DLD1 (cell line): ENCODE measurements around the gene ADK.
"Not testable (repeated sequence)": the region's sequence is repeated elsewhere in the genome, so short reads cannot be mapped to it uniquely, and the experiment has no call there.

Experiments used
- in situ Hi-C: cut with HindIII; loops from 2 replicates; pipeline ENCODE4 v1.10.0; 2017; ENCODE audit warnings: low sequenced_read_pairs

The ADK gene

DNA sequence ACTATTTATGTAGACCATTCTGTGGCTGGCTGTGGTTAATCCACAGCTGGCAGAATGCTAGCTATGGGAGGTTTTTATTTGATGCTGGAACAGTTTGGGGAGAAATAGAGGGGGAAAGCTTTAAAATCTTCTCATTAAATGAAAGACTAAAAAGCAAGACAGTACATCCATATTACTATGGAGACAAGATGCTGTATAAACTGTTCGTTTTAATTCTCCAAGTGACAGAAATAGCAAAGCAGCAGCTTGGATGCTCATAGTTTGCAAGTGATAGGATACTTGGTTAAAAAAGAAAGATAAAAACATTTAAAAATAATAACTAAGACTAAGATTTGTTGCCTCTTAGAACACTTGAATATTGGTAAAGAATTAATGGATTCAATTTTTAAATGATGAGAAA lies 370.5 kb downstream of the ADK start:
- in situ Hi-C loops = no loop called here

DNA sequence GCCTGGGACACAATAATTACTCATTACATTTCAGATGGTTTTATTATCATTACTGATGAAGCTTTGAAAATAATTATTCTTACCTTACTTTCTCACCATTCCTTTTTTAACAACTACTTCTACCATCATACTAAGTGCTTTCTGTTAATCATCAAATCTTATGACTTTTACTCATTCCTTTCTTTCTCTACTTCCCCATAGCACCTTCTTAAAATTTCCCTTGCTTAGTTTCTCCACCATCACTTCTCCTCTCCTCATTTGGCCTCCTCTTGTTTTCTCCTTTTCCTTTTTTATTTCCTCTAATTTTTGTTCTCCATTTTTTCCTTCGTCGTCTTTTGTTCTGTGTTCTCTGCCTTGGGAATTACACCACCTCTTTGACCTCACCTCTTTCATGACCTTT lies 372.2 kb downstream of the ADK start:
- in situ Hi-C loops = no loop called here

DNA sequence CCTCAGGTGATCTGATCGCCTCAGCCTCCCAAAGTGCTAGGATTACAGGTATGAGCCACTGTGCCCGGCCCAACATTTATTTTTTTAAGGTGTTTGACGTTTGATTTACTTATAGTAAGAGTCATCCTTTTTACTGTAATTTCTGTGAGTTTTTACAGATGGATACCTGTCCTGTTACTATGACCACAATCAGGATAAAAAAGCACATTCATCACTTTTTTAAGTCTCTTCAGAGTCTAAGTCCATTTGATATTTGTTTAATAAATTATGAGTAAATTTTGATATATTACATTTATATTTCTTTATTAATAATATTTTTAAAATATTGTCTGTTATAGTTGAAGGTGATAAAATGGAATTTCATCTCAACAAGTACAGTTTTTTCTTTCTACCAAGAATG lies 374.9 kb downstream of the ADK start:
- in situ Hi-C loops = no loop called here

DNA sequence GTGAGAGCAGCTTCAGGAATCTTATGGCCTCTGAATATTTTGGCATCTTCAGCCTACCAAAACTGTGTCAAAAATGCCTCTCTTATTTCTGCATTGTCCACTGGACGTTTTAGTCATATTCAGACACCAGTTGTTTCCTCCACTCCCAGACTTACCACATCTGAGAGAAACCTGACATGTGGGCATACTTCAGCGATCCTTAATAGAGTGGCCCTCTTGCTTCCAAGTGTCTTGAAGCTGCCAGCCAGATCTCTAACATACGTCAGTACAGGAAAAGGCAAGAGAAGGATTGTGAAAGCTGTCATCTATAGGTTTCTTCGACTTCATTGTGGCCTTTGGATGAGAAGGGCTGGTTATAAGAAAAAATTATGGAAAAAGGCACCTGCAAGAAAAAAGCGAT lies 376.6 kb downstream of the ADK start:
- in situ Hi-C loops = not testable (repeated sequence)

DNA sequence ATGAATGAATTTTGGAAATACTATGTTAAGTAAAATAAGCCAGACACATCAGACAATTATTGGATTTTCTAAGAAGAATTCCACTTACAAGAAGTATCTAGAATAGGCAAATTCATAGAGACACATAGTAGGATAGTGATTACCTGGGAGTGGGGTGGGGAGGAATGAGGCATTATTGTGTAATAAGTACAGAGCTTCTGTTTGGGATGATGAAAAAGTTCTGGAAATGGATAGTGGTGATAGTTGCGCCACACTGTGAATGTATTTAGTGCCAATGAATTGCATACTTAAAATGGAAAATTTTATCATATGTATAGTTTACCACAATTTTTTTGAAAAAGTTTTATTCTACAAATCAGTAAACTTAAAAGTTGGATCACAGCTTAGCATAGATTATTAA lies 378.2 kb downstream of the ADK start:
- in situ Hi-C loops = no loop called here

DNA sequence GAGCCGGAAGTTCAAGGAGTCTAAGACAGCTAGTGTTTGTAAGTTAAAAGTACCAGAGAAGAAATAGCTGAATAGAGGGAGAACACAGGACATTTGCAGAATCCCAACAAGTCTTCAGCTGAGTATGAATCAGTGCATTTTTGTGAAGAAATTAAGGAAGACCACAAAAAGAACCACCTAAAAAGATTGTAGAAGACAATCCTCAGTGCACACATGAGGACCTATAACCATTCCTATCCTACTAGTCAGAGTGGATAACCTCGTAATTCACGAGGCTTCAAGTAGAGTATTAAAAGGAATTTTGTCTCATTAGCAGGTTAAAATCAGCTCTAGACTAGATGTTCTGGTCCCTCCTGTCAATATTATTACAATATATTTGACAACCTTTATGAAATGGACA lies 380.0 kb downstream of the ADK start:
- in situ Hi-C loops = no loop called here

DNA sequence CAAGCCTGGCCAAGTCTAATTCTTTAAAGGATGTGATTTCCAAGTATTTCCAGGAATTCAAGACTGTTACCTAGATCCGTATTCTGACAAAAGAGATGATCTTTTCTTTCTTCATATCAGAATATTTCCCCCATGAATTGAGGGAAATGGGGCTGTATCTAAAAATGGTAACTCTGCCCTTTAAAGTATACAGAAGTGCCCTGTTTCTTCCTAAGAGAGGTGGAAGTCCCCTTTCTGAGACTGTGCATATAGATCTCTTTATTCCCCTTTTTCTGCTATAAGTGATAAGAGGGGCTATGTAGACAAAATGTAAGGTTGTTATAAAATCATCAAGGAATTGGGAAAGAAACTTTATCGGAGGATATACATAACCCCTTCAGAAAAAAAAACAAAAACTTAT lies 388.3 kb downstream of the ADK start:
- in situ Hi-C loops = no loop called here

DNA sequence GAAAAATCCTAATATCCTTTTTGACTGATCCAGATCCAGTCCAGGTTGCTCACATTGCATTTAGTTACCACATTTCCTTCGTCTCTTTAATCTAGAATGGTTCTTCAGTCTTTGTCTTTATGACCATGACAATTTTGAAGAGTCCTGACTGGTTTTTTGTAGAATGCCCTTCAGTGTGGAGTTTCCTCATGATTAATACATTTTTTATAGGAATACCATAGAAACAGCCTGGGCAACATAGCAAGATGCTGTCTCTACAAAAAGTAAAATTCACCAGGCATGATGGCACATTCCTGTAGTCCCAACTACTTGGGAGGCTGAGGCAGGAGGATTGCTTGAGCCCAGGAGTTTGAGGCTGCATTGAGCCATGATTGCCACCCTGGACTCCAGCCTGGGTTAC lies 390.4 kb downstream of the ADK start:
- in situ Hi-C loops = no loop called here

DNA sequence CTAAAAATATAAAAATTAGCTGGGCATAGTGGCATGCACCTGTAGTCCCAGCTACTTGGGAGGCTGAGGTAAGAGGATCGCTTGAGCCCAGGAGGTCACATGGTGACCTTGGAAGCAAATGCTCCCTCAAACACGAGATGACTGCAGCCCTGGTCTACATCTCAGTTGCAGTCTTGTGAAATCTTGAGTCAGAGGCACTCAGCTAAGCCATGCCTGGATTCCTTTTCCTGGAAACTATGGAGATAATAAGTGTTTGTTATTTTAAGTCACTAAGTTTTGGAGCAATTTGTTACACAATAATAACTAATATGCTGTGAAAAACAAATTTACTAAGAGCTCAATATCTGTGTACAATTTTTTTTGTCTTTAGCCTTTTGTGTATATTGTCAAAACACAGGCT lies 391.1 kb downstream of the ADK start:
- in situ Hi-C loops = no loop called here

DNA sequence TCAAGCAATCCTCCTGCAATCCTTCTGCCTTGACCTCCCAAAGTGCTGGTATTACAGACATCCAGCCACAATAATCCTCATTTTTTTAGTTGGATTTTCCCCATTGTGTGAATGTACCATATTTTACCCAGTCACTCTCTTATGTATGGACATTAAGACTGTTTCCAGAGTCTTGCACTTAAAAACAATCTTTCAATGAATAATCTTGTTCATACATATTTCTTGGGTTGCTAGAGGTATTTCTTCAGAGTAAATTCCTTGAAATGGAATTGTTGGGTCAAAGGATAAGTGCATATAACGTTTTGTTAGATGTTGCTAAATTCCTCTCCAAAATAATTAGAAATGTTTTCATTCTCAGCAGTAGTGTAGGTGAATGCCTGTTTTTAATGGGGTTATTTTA lies 392.3 kb downstream of the ADK start:
- in situ Hi-C loops = no loop called here

DNA sequence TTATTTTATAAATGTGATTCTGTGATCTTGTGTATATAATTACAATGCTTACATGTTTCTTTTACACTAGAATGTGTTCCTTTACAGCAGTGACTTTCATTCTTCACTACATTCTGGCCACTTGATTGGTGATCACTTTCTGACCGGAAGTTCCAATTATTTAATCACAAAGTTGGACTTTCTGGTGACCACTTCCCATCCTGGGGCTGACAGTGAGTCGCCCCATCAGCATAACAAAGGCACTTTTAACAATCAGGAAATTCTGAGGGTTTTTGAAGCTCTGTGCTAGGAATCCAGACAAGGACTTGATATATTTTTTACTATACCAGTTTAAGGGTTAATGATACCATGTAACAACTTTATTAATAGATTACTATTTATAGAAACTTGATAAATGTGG lies 393.1 kb downstream of the ADK start:
- in situ Hi-C loops = no loop called here

DNA sequence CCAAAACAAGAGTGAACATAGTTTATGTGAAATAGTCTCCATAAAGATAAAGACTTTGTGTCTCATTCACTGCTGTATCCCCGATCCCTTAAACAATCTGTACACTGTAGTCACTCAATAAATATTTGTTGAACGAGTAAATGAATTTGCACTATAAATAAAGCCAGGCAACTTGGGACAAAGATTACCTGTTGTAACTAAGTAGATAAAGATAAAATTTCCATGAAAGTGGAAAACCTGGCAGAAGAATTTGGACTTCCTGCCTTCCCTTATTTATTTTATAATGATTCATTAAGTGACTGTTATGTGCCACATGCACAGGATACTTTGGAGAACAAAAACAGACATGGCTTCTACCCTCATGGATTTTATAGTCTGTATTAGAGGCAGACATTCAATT lies 397.7 kb downstream of the ADK start:
- in situ Hi-C loops = no loop called here

DNA sequence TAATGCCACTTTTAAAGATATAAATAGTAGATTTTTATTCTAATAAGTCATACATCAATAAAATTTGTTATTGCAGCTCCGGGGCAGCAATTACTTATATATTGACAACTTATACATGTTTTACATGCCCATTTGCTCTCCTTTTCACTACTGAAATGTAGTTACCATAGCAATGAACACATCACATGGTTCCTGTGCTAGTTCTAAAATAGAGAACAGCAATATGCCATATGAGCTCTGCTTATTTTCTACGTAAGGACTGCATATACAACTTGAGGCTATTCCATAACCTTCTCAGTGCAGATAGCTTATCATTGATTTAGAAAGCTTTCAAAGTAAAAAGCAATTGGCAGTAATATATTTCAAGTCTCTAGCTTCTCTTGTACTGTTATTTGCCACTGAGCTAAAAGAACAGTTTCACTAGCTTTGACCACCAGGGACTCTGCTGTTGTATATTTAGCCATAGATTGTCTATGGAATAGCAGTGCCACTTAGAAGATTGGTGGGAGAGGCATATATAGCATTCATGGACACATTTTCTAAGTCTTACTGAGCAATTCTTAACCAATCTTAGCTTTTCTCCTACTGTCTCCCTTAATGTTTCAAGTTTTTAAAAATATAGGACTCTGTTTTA lies 405.2 kb downstream of the ADK start:
- in situ Hi-C loops = loop anchor here (10.0 to 25.0 kb wide), 2 partner anchors 69 to 244 kb away; no protein-coding TSS in a partner anchor

DNA sequence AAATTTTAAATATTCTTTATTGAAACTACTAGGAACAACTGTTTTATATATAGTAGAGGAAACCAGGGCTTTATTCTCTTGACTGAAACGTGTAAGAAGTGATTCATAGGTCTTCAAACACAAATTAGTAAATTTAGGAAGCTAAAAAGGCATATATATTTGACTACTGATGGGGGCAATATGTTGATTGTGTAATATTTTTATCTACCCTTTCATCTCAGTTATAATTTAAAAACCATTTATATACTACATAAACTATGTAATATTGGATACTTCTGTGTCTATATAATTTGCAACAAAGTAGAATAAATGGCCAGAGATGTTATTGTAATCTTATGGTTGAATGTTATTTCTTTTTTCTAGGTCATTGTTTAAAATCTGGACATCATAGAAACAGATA lies 406.1 kb downstream of the ADK start:
- in situ Hi-C loops = loop anchor here (10.0 to 25.0 kb wide), 2 partner anchors 68 to 245 kb away; no protein-coding TSS in a partner anchor

DNA sequence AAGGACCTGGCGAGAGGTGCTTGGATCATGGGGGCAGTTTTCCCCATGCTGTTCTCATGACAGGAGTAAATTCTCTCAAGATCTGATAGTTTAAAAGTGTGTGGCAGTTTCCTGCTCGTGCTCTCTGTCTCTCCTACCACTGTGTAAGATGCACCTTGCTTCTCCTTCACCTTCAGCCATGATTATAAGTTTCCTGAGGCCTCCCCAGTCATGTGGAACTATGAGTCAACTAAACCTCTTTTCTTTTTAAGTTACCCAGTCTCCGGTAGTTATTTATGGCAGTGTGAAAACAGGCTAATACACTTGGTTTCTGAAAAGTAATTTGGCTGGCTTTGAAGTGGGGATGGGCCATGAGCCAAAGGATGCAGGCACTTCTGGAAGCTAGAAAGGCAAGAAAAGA lies 407.4 kb downstream of the ADK start:
- in situ Hi-C loops = loop anchor here (10.0 to 25.0 kb wide), 2 partner anchors 66 to 246 kb away; no protein-coding TSS in a partner anchor

DNA sequence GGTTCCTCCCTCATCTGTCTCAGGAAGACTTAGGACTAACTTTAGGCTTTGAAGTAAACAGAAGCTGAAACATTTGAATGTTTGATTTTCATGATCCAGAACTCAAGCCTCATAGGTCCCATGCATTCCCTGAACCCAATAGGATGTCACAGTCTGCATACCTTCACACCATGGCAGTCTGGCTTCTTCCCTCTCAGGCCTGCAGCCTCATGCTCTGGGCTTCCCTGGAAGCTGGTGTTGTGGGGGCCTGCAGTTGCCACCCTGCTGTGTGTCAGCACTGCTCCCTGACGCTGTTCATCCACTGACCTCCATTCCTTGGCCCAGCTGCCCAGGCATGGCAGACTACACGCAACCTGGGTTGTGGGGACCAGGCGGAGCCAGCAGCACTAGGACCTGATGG lies 407.9 kb downstream of the ADK start:
- in situ Hi-C loops = loop anchor here (10.0 to 25.0 kb wide), 2 partner anchors 66 to 247 kb away; no protein-coding TSS in a partner anchor

DNA sequence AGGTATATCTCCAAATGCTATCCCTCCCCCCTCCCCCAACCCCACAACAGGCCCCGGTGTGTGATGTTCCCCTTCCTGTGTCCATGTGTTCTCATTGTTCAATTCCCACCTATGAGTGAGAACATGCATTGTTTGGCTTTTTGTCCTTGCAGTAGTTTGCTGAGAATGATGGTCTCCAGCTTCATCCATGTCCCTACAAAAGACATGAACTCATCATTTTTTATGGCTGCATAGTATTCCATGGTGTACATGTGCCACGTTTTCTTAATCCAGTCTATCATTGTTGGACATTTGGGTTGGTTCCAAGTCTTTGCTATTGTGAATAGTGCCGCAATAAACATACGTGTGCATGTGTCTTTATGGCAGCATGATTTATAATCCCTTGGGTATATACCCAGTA lies 417.9 kb downstream of the ADK start:
- in situ Hi-C loops = loop anchor here (25.0 kb wide), 1 partner anchor 257 kb away; no protein-coding TSS in a partner anchor

DNA sequence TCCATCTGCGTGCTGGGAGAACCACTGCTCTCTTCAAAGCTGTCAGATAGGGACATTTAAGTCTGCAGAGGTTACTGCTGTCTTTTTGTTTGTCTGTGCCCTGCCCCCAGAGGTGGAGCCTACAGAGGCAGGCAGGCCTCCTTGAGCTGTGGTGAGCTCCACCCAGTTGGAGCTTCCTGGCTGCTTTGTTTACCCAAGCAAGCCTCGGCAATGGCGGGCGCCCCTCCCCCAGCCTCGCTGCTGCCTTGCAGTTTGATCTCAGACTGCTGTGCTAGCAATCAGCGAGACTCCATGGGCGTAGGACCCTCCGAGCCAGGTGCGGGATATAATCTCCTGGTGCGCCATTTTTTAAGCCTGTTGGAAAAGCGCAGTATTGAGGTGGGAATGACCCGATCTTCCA lies 422.5 kb downstream of the ADK start:
- in situ Hi-C loops = loop anchor here (25.0 kb wide), 1 partner anchor 261 kb away; no protein-coding TSS in a partner anchor

DNA sequence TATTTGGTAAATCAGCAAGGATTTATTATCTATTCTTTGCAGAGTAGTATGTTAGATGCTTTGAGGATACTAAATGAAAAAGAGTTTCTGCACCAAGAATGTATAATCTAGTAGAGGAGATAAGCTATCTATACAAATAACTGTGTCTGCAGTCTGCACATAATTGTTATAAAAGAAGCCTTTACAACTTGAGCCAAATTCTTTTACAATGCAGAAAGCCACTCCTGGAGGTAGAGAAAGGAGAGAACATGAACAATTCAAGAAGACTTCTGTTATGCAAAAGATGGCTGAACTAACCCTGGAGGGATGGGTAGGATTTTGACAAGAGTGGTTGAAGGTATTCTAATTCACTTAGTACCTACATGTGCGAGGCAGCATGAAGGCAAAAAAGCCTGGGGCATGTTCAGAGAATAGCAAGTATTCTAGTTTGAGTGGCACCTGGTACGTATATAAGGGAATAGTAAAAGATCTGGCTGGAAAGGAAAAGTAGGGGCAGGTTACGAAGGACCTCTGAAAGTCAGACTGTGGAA lies 424.2 kb downstream of the ADK start:
- in situ Hi-C loops = no loop called here

DNA sequence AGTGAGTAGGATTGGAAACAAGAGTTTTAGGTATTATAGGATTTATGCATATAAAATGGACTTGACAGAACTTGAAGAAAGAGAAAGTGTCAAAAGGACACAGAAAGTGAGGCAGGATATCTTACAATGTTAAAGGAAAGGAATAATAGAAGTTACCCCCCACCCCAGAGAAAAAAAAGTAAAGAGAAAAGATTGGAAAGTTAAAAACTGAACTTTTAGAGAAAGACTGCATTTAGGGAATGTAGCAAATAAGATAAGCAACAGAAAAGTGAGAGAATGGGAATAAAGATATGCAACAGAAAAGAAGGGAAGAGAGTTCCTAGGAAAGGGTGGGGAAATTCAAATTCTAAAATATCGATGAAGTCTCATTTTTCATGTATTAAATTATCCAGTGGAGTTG lies 424.9 kb downstream of the ADK start:
- in situ Hi-C loops = no loop called here

DNA sequence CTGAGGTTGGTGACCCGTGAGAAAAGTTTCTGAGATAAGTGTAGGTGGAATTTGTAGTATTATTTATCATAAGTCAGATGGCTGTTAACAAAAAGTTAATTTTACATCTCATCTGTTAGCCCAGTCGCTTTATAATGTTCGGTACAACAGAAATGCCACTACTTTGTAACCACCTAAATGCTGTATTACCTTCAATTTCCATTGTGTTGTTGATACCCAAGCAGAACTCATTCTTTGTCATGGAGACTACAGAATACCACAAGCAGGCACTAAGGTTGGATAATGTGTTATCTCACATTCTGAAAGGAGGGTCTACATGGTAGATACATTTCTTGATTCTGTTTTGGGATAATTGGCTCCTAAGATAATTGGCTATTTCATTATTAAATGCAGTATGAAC lies 425.6 kb downstream of the ADK start:
- in situ Hi-C loops = no loop called here

DNA sequence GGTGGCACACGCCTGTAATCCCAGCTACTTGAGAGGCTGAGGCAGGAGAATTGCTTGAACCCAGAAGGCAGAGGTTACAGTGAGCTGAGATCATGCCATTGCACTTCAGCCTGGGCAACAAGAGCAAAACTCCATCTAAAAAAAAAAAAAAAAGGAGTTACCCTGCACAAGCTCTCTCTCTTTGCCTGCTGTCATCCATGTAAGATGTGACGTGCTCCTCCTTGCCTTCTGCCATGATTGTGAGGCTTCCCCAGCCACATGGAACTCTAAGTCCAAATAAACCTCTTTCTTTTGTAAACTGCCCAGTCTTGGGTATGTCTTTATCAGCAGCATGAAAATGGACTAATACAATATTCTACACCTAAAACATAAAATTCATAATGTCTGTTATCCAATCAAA lies 429.4 kb downstream of the ADK start:
- in situ Hi-C loops = not testable (repeated sequence)

DNA sequence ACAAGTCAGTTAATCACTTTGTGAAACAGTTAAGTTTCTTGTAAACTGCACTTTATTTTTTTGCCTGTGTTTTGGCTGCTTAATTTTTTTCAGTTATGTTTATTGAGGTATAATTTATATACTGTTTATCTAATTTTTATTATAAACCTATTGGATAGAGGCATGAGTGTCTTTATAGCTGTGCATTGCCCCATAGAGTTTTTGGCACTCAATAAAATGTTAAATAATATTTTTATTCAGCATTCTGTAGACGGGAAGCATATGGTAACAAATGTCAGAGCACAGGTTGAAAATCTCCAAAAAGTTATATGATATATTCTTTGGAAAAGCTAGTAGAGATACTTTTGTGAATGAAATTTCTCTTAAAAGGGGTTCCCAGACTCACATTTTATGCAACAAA lies 431.5 kb downstream of the ADK start:
- in situ Hi-C loops = no loop called here
